ENCODE data around the gene CALR3. TPM values are rescaled to one million over a fixed set of nuclear protein-coding genes. Genes with fewer than 3 reads are reported as not detected.
"Not testable (repeated sequence)": the region's sequence is repeated elsewhere in the genome, so short reads cannot be mapped to it uniquely, and the experiment has no call there.

Gene CALR3
- polyA plus RNA-seq, 1 donor, result 0.04 TPM

DNA sequence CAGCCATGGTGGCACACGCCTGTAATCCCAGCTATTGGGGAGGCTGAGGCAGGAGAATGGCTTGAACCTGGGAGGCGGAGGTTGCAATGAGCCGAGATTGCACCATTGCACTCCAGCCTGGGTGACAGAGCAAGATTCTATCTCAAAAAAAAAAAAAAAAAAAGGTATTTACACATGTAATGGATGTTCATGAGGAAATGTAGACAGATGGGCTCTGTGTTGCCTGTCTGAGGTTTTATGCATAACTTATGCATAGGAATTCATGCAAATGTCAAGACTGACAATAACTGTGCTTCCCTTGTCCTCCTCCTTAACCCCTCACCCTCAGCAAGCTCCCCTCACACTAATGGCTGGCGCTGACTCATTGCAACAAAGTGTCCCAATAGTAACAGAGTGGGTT is 9.5 kb downstream of the CALR3 start:
- H3K9me3 ChIP-seq (ENCODE audit: control insufficient read depth, low read depth, low read length); H3K4me1 ChIP-seq (ENCODE audit: control insufficient read depth, insufficient read depth, low read length); DNase-seq; H3K27ac ChIP-seq (ENCODE audit: low read length); H3K4me3 ChIP-seq (ENCODE audit: low read length); H3K27me3 ChIP-seq (ENCODE audit: control insufficient read depth, insufficient read depth, low read length); H3K36me3 ChIP-seq (ENCODE audit: control insufficient read depth, insufficient read depth, low read length): not testable (repeated sequence)
- WGBS (ENCODE audit: insufficient coverage, low lambda C conversion rate), result no CpG with 5 or more reads among the region's 4 CpGs

DNA sequence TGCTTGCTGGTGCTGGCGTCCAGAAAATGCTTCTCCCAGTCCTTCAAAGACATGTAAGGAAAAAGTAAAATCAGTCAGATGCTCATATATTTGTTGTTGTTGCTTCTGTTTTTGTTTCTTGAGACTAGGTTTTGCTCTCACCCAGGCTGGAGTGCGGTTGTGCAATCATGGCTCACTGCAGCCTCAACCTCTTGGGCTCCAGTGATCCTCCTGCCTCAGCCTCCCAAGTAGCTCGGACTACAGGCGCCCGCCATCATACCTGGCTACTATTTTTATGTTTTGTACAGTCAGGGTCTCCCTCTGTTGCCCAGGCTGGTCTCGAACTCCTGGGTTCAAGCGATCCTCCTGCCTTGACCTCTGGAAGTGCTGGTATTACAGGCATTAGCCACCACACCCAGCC is 13.2 kb downstream of the CALR3 start:
- Histone ChIP-seq H3K4me3 (ENCODE audit: low read length) (no peak overlapping the region), H3K36me3 (ENCODE audit: control insufficient read depth, insufficient read depth, low read length) (no peaks in the 10 kb centered on the region), H3K9me3 (ENCODE audit: control insufficient read depth, low read depth, low read length) (no peaks in the 10 kb centered on the region), H3K4me1 (ENCODE audit: control insufficient read depth, insufficient read depth, low read length) (no peaks in the 10 kb centered on the region), H3K27ac (ENCODE audit: low read length) (no peak overlapping the region), H3K27me3 (ENCODE audit: control insufficient read depth, insufficient read depth, low read length) (no peaks in the 10 kb centered on the region)
- no CpG with 5 or more reads among the region's 7 CpGs for WGBS (ENCODE audit: insufficient coverage, low lambda C conversion rate)
- no peak for DNase-seq

GRCh38 chr19:16477311-16477710 is 18.7 kb downstream of the CALR3 start:
- no CpG with 5 or more reads among the region's 1 CpG for WGBS (ENCODE audit: insufficient coverage, low lambda C conversion rate)
- Histone ChIP-seq H3K27me3 (ENCODE audit: control insufficient read depth, insufficient read depth, low read length) (no peaks in the 10 kb centered on the region), H3K36me3 (ENCODE audit: control insufficient read depth, insufficient read depth, low read length) (no peaks in the 10 kb centered on the region), H3K4me3 (ENCODE audit: low read length) (no peak overlapping the region), H3K4me1 (ENCODE audit: control insufficient read depth, insufficient read depth, low read length) (no peaks in the 10 kb centered on the region), H3K9me3 (ENCODE audit: control insufficient read depth, low read depth, low read length) (no peaks in the 10 kb centered on the region), H3K27ac (ENCODE audit: low read length) (no peak overlapping the region)
- DNase-seq, result no peak

GRCh38 chr19:16476401-16476800 is 19.6 kb downstream of the CALR3 start:
- Histone ChIP-seq H3K27ac (ENCODE audit: low read length) (no peak overlapping the region), H3K4me1 (ENCODE audit: control insufficient read depth, insufficient read depth, low read length) (no peaks in the 10 kb centered on the region), H3K9me3 (ENCODE audit: control insufficient read depth, low read depth, low read length) (no peaks in the 10 kb centered on the region), H3K27me3 (ENCODE audit: control insufficient read depth, insufficient read depth, low read length) (no peaks in the 10 kb centered on the region), H3K36me3 (ENCODE audit: control insufficient read depth, insufficient read depth, low read length) (no peaks in the 10 kb centered on the region), H3K4me3 (ENCODE audit: low read length) (no peak overlapping the region)
- DNase-seq, result no peak
- WGBS (ENCODE audit: insufficient coverage, low lambda C conversion rate), result no CpG with 5 or more reads among the region's 3 CpGs

DNA sequence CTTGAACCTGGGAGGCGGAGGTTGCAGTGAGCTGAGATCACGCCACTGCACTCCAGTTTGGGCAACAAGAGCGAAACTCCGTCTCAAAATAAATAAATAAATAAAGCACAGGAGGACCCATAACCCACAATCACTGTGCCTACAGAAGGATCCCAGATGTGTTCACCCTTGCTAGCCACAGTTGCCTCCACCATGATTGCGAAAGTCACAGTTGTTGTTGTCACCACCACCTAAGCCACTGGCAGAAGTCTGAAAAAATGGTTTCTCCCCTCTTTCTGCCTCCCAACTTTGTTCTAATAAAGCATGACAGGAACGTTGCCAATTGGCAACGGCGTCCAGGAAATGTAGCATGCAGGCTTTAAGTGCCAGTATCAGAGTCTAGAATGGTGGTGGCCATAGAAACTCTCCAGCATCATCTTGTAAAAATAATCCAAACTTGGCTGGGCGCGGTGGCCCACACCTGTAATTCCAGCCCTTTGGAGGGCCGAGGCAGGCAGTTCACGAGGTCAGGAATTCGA is 22.0 kb downstream of the CALR3 start:
- WGBS (ENCODE audit: insufficient coverage, low lambda C conversion rate), result 100% methylated on average over 4 of the region's 13 CpGs
- H3K4me3 ChIP-seq (ENCODE audit: low read length), result no peak overlapping the region
- H3K27ac ChIP-seq (ENCODE audit: low read length), result no peak overlapping the region
- DNase-seq, result no peak
- peaks cover 16% of the 10 kb centered on the region for H3K4me1 ChIP-seq (ENCODE audit: control insufficient read depth, insufficient read depth, low read length)
- H3K36me3 ChIP-seq (ENCODE audit: control insufficient read depth, insufficient read depth, low read length), result no peaks in the 10 kb centered on the region
- no peaks in the 10 kb centered on the region for H3K27me3 ChIP-seq (ENCODE audit: control insufficient read depth, insufficient read depth, low read length)
- H3K9me3 ChIP-seq (ENCODE audit: control insufficient read depth, low read depth, low read length), result no peaks in the 10 kb centered on the region

- Histone ChIP-seq H3K9me3 (ENCODE audit: control insufficient read depth, low read depth, low read length) (no peaks in the 10 kb centered on the region), H3K27me3 (ENCODE audit: control insufficient read depth, insufficient read depth, low read length) (no peaks in the 10 kb centered on the region), H3K27ac (ENCODE audit: low read length) (no peak overlapping the region), H3K4me1 (ENCODE audit: control insufficient read depth, insufficient read depth, low read length) (peaks cover 16% of the 10 kb centered on the region), H3K36me3 (ENCODE audit: control insufficient read depth, insufficient read depth, low read length) (no peaks in the 10 kb centered on the region), H3K4me3 (ENCODE audit: low read length) (no peak overlapping the region)
- DNase-seq, result no peak
- WGBS (ENCODE audit: insufficient coverage, low lambda C conversion rate), result 57% methylated on average over 1 of the region's 2 CpGs
Observed at GRCh38 chr19:16472992-16473391, 23.0 kb downstream of the CALR3 start.

DNA sequence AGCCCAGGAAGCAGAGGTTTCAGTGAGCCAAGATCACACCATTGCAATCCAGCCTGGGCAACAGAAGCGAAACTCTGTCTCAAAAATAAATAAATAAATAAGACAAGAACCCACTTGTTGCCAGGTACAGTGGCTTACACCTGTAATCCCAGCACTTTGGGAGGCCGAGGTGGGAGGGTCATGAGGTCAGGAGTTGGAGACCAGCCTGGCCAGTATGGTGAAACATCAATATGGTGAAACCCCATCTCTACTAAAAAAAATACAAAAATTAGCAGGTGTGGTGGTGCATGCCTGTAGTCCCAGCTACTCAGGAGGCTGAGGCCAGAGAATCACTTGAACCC is 23.4 kb downstream of the CALR3 start:
- not testable (repeated sequence) for H3K36me3 ChIP-seq (ENCODE audit: control insufficient read depth, insufficient read depth, low read length); H3K9me3 ChIP-seq (ENCODE audit: control insufficient read depth, low read depth, low read length); H3K27ac ChIP-seq (ENCODE audit: low read length); H3K27me3 ChIP-seq (ENCODE audit: control insufficient read depth, insufficient read depth, low read length); DNase-seq
- no CpG with 5 or more reads among the region's 2 CpGs for WGBS (ENCODE audit: insufficient coverage, low lambda C conversion rate)
- peaks cover 16% of the 10 kb centered on the region for H3K4me1 ChIP-seq (ENCODE audit: control insufficient read depth, insufficient read depth, low read length)
- H3K4me3 ChIP-seq (ENCODE audit: low read length), result peak overlapping the region; percentile 81

DNA sequence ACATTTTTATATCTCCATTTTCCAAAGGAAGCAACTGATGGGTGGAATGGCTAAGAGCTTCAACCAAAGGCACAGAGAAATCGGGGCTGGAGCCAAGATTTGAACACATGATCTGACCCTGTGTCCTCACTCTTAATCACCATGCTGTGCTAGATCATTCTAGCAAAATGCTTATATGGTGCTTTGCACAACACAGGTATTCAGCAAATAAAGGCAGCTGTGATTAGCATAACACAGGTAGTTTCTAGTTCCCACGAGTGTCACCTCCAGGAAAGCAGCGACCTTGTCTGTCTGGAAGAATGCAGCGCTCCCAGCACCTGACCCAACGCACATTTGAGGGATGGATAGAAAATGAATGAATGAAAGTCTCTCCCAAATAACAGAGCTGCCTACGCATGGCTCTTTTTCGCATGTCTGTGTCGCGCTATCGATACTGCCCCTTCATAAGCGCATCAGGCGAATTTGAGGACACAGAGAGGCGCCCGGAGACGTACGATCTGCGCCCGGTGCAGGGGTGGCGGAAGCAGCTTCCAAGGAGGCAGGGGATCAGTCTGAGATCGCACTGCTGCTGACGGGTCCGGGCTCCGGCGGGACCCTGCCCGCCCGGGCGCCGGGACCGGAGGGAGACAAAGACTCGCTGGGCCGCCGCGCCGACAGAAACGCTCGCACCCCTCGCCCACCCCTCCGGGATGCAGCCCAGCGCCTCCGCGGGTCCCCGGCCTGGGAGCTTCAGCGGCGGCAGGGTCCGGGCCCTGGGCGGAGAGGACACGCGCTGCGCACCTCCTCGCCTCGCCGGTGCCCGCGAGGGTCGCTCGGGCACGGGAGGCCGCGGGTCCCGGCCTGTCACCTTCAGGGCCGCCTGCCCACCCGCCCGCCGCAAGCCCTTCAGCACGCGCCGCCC is 24.8 kb downstream of the CALR3 start:
- no peaks in the 10 kb centered on the region for H3K36me3 ChIP-seq (ENCODE audit: control insufficient read depth, insufficient read depth, low read length)
- H3K9me3 ChIP-seq (ENCODE audit: control insufficient read depth, low read depth, low read length), result no peaks in the 10 kb centered on the region
- peaks cover 16% of the 10 kb centered on the region for H3K4me1 ChIP-seq (ENCODE audit: control insufficient read depth, insufficient read depth, low read length)
- H3K27me3 ChIP-seq (ENCODE audit: control insufficient read depth, insufficient read depth, low read length), result no peaks in the 10 kb centered on the region
- H3K27ac ChIP-seq (ENCODE audit: low read length), result peak overlapping the region; percentile 20
- peak overlapping the region; percentile 75 for H3K4me3 ChIP-seq (ENCODE audit: low read length)
- DNase-seq, result peak in 1 of 2 donors; percentile 41
- no CpG with 5 or more reads among the region's 67 CpGs for WGBS (ENCODE audit: insufficient coverage, low lambda C conversion rate)

GRCh38 chr19:16470541-16470910 is 25.4 kb downstream of the CALR3 start:
- no peak for DNase-seq
- Histone ChIP-seq H3K9me3 (ENCODE audit: control insufficient read depth, low read depth, low read length) (no peaks in the 10 kb centered on the region), H3K4me1 (ENCODE audit: control insufficient read depth, insufficient read depth, low read length) (peaks cover 16% of the 10 kb centered on the region), H3K27ac (ENCODE audit: low read length) (no peak overlapping the region), H3K27me3 (ENCODE audit: control insufficient read depth, insufficient read depth, low read length) (no peaks in the 10 kb centered on the region), H3K36me3 (ENCODE audit: control insufficient read depth, insufficient read depth, low read length) (no peaks in the 10 kb centered on the region), H3K4me3 (ENCODE audit: low read length) (no peak overlapping the region)
- no CpG with 5 or more reads among the region's 7 CpGs for WGBS (ENCODE audit: insufficient coverage, low lambda C conversion rate)

GRCh38 chr19:16467581-16467980 is 28.4 kb downstream of the CALR3 start:
- Histone ChIP-seq H3K4me3 (ENCODE audit: low read length) (no peak overlapping the region), H3K27ac (ENCODE audit: low read length) (no peak overlapping the region), H3K36me3 (ENCODE audit: control insufficient read depth, insufficient read depth, low read length) (no peaks in the 10 kb centered on the region), H3K9me3 (ENCODE audit: control insufficient read depth, low read depth, low read length) (no peaks in the 10 kb centered on the region), H3K27me3 (ENCODE audit: control insufficient read depth, insufficient read depth, low read length) (no peaks in the 10 kb centered on the region), H3K4me1 (ENCODE audit: control insufficient read depth, insufficient read depth, low read length) (peaks cover 16% of the 10 kb centered on the region)
- WGBS (ENCODE audit: insufficient coverage, low lambda C conversion rate), result 100% methylated on average over 1 of the region's 6 CpGs
- no peak for DNase-seq
